HepG2 (cell line): ENCODE data around the gene CHADL. TPM values are rescaled to one million over a fixed set of nuclear protein-coding genes. Genes with fewer than 3 reads are reported as not detected.

Source experiments
- ATAD3A ChIP-seq: sonication (generic); formaldehyde crosslinking; IDR thresholded peaks from 2 replicates; pipeline ENCODE4 v1.4.0; 2020; ENCODE audit warnings: missing genetic modification reagents
- BCL3 ChIP-seq: sonication (generic); formaldehyde crosslinking; IDR thresholded peaks from 2 replicates; pipeline ENCODE4 v1.5.1; 2020; ENCODE audit warnings: mild to moderate bottlenecking, missing genetic modification reagents, moderate library complexity
- BHLHE40 ChIP-seq: IDR thresholded peaks from 2 replicates; pipeline ENCODE4 v1.6.1; 2011; ENCODE audit warnings: low read length, improper control_type of control experiment
- CCDC6 ChIP-seq: sonication (generic); formaldehyde crosslinking; IDR thresholded peaks from 2 replicates; pipeline ENCODE4 v1.8.1; 2022; ENCODE audit warnings: mild to moderate bottlenecking, missing genetic modification reagents, moderate library complexity
- FUBP1 ChIP-seq: sonication (generic); formaldehyde crosslinking; IDR thresholded peaks from 2 replicates; pipeline ENCODE4 v1.5.1; 2020; ENCODE audit warnings: missing genetic modification reagents, mild to moderate bottlenecking, borderline replicate concordance
- KLF15 ChIP-seq: sonication (generic); formaldehyde crosslinking; IDR thresholded peaks from 2 replicates; pipeline ENCODE4 v1.8.1; 2023; ENCODE audit warnings: borderline replicate concordance, mild to moderate bottlenecking, inconsistent platforms, missing genetic modification reagents, mixed read lengths
- MIER3 ChIP-seq: IDR thresholded peaks from 2 replicates; pipeline ENCODE4 v1.6.1; 2016; ENCODE audit warnings: missing compliant biosample characterization, borderline replicate concordance
- PLRG1 ChIP-seq: fragments of 450-650 bp; conservative IDR thresholded peaks from 2 replicates; pipeline ENCODE4 v1.6.1; 2016
- PRDM10 ChIP-seq: sonication (generic); formaldehyde crosslinking; IDR thresholded peaks from 2 replicates; pipeline ENCODE4 v1.4.0; 2020; ENCODE audit warnings: low read depth, missing genetic modification reagents
- RAD51 ChIP-seq: fragments of 450-650 bp; IDR thresholded peaks from 2 replicates; pipeline ENCODE4 v1.6.1; 2016; ENCODE audit warnings: borderline replicate concordance
- RFXANK ChIP-seq: IDR thresholded peaks from 2 replicates; pipeline ENCODE4 v1.6.1; 2016
- ZBTB49 ChIP-seq: sonication (generic); formaldehyde crosslinking; IDR thresholded peaks from 2 replicates; pipeline ENCODE4 v1.4.0; 2020; ENCODE audit warnings: missing genetic modification reagents, borderline replicate concordance
- ZFP41 ChIP-seq: sonication (generic); formaldehyde crosslinking; IDR thresholded peaks from 2 replicates; pipeline ENCODE4 v1.4.0; 2020; ENCODE audit warnings: mild to moderate bottlenecking, missing genetic modification reagents, borderline replicate concordance
- ZNF121 ChIP-seq: sonication (generic); formaldehyde crosslinking; IDR thresholded peaks from 2 replicates; pipeline ENCODE4 v1.5.0; 2020; ENCODE audit warnings: mild to moderate bottlenecking, missing genetic modification reagents
- ZNF180 ChIP-seq: sonication (generic); formaldehyde crosslinking; IDR thresholded peaks from 2 replicates; pipeline ENCODE4 v1.4.0; 2020; ENCODE audit warnings: low read depth, missing genetic modification reagents, borderline replicate concordance
- ZNF503 ChIP-seq: sonication (generic); formaldehyde crosslinking; IDR thresholded peaks from 2 replicates; pipeline ENCODE4 v1.4.0; 2020; ENCODE audit warnings: missing genetic modification reagents
- ZNF550 ChIP-seq: sonication (generic); formaldehyde crosslinking; IDR thresholded peaks from 2 replicates; pipeline ENCODE4 v1.4.0; 2020; ENCODE audit warnings: mild to moderate bottlenecking, missing genetic modification reagents, borderline replicate concordance
- ZSCAN9 ChIP-seq: IDR thresholded peaks from 2 replicates; pipeline ENCODE4 v1.6.1; 2016; ENCODE audit warnings: borderline replicate concordance
- polyA plus RNA-seq, 8 experiments: library from polyadenylated mRNA; depleted of rRNA in 3 of 8; stranded (reverse) in 7 of 8; unstranded in 1 of 8; fragments of >200 nt; fragmentation: Illumina TruSeq in 4 of 8; extraction: Trizol in 4 of 8; gene quantifications; 2 replicates each; pipeline versions ENCODE4 v1.2.1 to v1.2.3, GENCODE V29; 2011 to 2016; ENCODE audit warnings: low read depth in 4 of 8, missing spikeins in 1 of 8, mixed read lengths in 1 of 8; ENCODE audit not compliant: insufficient read depth in 1 of 8
- total RNA-seq, 5 experiments: library from RNA; depleted of rRNA; stranded (reverse); fragments of >200 nt; fragmentation: Illumina TruSeq; extraction: Trizol; gene quantifications; 2 replicates each; pipeline ENCODE4 v1.2.3, GENCODE V29; 2016; ENCODE audit warnings: low read depth in 1 of 5

CHADL gene
- total and polyA plus RNA-seq, 2 of the 13 experiments (the other 11 are each of a cell fraction or from before 2014, with no cell fraction given) = 2.8 to 8.1 TPM

GRCh38 chr22:41234815-41235695 is 5.7 kb downstream of the CHADL start (continued):
- TF ChIP-seq BCL3 (CRISPR knock-in tag) (no peak), FUBP1 (no peak), BHLHE40 (no peak), KLF15 (CRISPR knock-in tag) (no peak), PLRG1 (no peak), ZNF503 (CRISPR knock-in tag) (no peak), ZSCAN9 (no peak), ATAD3A (CRISPR knock-in tag) (no peak), RAD51 (no peak), ZNF121 (CRISPR knock-in tag) (no peak), PRDM10 (CRISPR knock-in tag) (0 out of 2 replicates have a peak, but pooled peaks have one; percentile 32), ZFP41 (no peak), ZNF180 (CRISPR knock-in tag) (no peak), CCDC6 (CRISPR knock-in tag) (no peak), ZNF550 (CRISPR knock-in tag) (no peak), ZBTB49 (CRISPR knock-in tag) (no peak), MIER3 (CRISPR knock-in tag) (no peak), RFXANK (CRISPR knock-in tag) (no peak)
